Endothelial cell of umbilical vein (primary cell): ENCODE data around the gene SLIT1. TPM values are rescaled to one million over a fixed set of nuclear protein-coding genes. Genes with fewer than 3 reads are reported as not detected.

Experiments used
- BruUV-seq: library from RNA; stranded (reverse); fragments of 400-500 nt; replicated peaks from 2 replicates; lab custom pipeline; 2021; lab: Mats Ljungman, UMichigan
- CTCF ChIA-PET: fragments of 300-600, 350-600 bp; sonication (Branson Sonifier 250); formaldehyde crosslinking; loops from one replicate; lab custom pipeline; 2021; ENCODE audit warnings: antibody characterized with exemption, inconsistent platforms; lab: Charles Lee
- POLR2A ChIA-PET: fragments of 300-600, 350-600 bp; sonication (Branson Sonifier 250); formaldehyde crosslinking; loops from one replicate; lab custom pipeline; 2021; ENCODE audit warnings: antibody characterized with exemption, inconsistent platforms; lab: Charles Lee
- DNase-seq: peaks from one replicate; pipeline ENCODE4 v3.0.0-alpha.2; 2011; ENCODE audit warnings: low read depth, low spot score
- FAIRE-seq: peaks from 2 replicates; lab custom pipeline; 2011; peaks lifted over from hg19 to GRCh38; lab: Jason Lieb, UNC
- H2AFZ ChIP-seq: 2 replicates; pipeline ENCODE4 v1.6.0; 2012; ENCODE audit warnings: low read depth, low read length, control low read depth, inconsistent platforms
- H3K27ac ChIP-seq: 2 replicates; pipeline ENCODE4 v1.5.1; 2011; ENCODE audit warnings: low read depth, mild to moderate bottlenecking, control low read depth, low read length, moderate library complexity; ENCODE audit not compliant: insufficient read depth
- H3K27me3 ChIP-seq, 2 experiments: 2 replicates each; pipeline versions ENCODE4 v1.6.0 to v1.6.1; 2011; ENCODE audit warnings: low read length in 2 of 2, mixed read lengths in 1 of 2; ENCODE audit not compliant: control insufficient read depth in 2 of 2, insufficient read depth in 2 of 2
- H3K36me3 ChIP-seq, 2 experiments: 2 replicates in 1 of 2; 3 replicates in 1 of 2; pipeline ENCODE4 v1.5.1; 2011; ENCODE audit warnings: low read length in 2 of 2, mild to moderate bottlenecking in 1 of 2, moderate library complexity in 1 of 2; ENCODE audit not compliant: control insufficient read depth in 2 of 2, insufficient read depth in 2 of 2; ENCODE audit errors: extremely low read depth in 1 of 2
- H3K4me1 ChIP-seq: 3 replicates; pipeline ENCODE4 v1.5.1; 2011; ENCODE audit warnings: mild to moderate bottlenecking, low read length; ENCODE audit not compliant: control insufficient read depth, insufficient read depth; ENCODE audit errors: extremely low read depth
- H3K4me2 ChIP-seq: 2 replicates; pipeline ENCODE4 v1.6.1; 2011; ENCODE audit warnings: low read length, control low read depth, mixed read lengths; ENCODE audit not compliant: insufficient read depth
- H3K4me3 ChIP-seq, 3 experiments: fragments of 200-600 bp in 1 of 3; sonication (generic), shearing (Covaris generic) in 1 of 3; replicated peaks in 1 of 3; 2 replicates each; pipeline ENCODE4 v1.5.1; 2011 to 2016; ENCODE audit warnings: control low read depth in 3 of 3, low read length in 3 of 3, mild to moderate bottlenecking in 2 of 3, inconsistent platforms in 1 of 3, low read depth in 1 of 3, moderate library complexity in 1 of 3; ENCODE audit not compliant: insufficient read depth in 1 of 3
- H3K79me2 ChIP-seq: 2 replicates; pipeline ENCODE4 v1.6.0; 2012; ENCODE audit warnings: low read length, inconsistent platforms; ENCODE audit not compliant: control insufficient read depth, insufficient read depth
- H3K9ac ChIP-seq: replicated peaks from 2 replicates; pipeline ENCODE3; 2011; ENCODE audit warnings: low read length, control low read depth; ENCODE audit not compliant: insufficient read depth; ENCODE audit errors: extremely low read depth
- H3K9me1 ChIP-seq: replicated peaks from 3 replicates; pipeline ENCODE4 v1.6.0; 2011; ENCODE audit warnings: mild to moderate bottlenecking, low read length; ENCODE audit not compliant: control insufficient read depth, insufficient read depth; ENCODE audit errors: extremely low read depth
- H3K9me3 ChIP-seq: replicated peaks from 2 replicates; pipeline ENCODE4 v1.5.1; 2012; ENCODE audit warnings: low read length, inconsistent platforms; ENCODE audit not compliant: control insufficient read depth, insufficient read depth
- H4K20me1 ChIP-seq: replicated peaks from 2 replicates; pipeline ENCODE3; 2011; ENCODE audit warnings: mild to moderate bottlenecking, low read length; ENCODE audit not compliant: control insufficient read depth, insufficient read depth; ENCODE audit errors: extremely low read depth
- CTCF ChIP-seq, 2 donors: IDR thresholded peaks; 1 replicate in 1 of 2; 2 replicates in 1 of 2; pipeline ENCODE4 v1.5.1; 2011; ENCODE audit warnings: low read length in 2 of 2, mild to moderate bottlenecking in 2 of 2, moderate library complexity in 2 of 2, control low read depth in 1 of 2, inconsistent platforms in 1 of 2, low read depth in 1 of 2; ENCODE audit not compliant: insufficient read depth in 1 of 2; ENCODE audit errors: extremely low read depth in 1 of 2
- EZH2 ChIP-seq: IDR thresholded peaks from 2 replicates; pipeline ENCODE4 v1.6.1; 2012; ENCODE audit warnings: borderline replicate concordance, low read depth, mild to moderate bottlenecking, moderate library complexity, low read length, inconsistent platforms; ENCODE audit not compliant: severe bottlenecking
- FOS ChIP-seq: IDR thresholded peaks from 2 replicates; pipeline ENCODE4 v1.6.1; 2011; ENCODE audit warnings: mild to moderate bottlenecking, low read length, moderate library complexity, borderline replicate concordance; ENCODE audit not compliant: insufficient read depth
- GATA2 ChIP-seq: IDR thresholded peaks from 2 replicates; pipeline ENCODE4 v1.7.0; 2011; ENCODE audit warnings: low read depth, mild to moderate bottlenecking, moderate library complexity, mixed read lengths, low read length; ENCODE audit not compliant: insufficient read length, insufficient read depth
- JUN ChIP-seq: IDR thresholded peaks from 2 replicates; pipeline ENCODE4 v1.6.1; 2011; ENCODE audit warnings: borderline replicate concordance, low read depth; ENCODE audit not compliant: insufficient read length, insufficient read depth
- MYC ChIP-seq: IDR thresholded peaks from one replicate; pipeline ENCODE4 v1.6.1; 2011; ENCODE audit warnings: mild to moderate bottlenecking, low read depth, low read length
- POLR2A ChIP-seq: IDR thresholded peaks from 2 replicates; pipeline ENCODE4 v1.6.1; 2012; ENCODE audit warnings: low read depth, mild to moderate bottlenecking, control low read depth, low read length
- POLR2AphosphoS5 ChIP-seq: IDR thresholded peaks from 2 replicates; pipeline ENCODE4 v1.6.1; 2012; ENCODE audit warnings: low read depth, mild to moderate bottlenecking, control low read depth, low read length, moderate library complexity; ENCODE audit not compliant: insufficient read depth
- dilution Hi-C: fragments of 300-500 bp; cut with MboI; formaldehyde crosslinking; loops from one replicate; pipeline ENCODE4 v1.15.0; 2019; ENCODE audit warnings: low sequenced_read_pairs; ENCODE audit not compliant: extremely low pct_ligation_motif_present
- intact Hi-C: fragments of 100-400 bp; cut with micrococcal nuclease; formaldehyde crosslinking; loops from one replicate; pipeline ENCODE4 v1.10.0; 2022
- polyA plus RNA-seq, 4 experiments: library from polyadenylated mRNA; depleted of rRNA in 3 of 4; stranded (reverse) in 3 of 4; unstranded in 1 of 4; fragments of >200 nt; gene quantifications; 2 replicates each; pipeline versions ENCODE4 v1.2.1 to v1.2.3, GENCODE V29; 2011 to 2012; ENCODE audit warnings: missing spikeins in 1 of 4
- total RNA-seq: library from RNA; stranded (reverse); gene quantifications from 2 replicates; pipeline ENCODE4 v1.2.3, GENCODE V29; 2021
- TF ChIP-seq, protein P1 (sequence below): IDR thresholded peaks from 2 replicates; pipeline ENCODE4 v1.6.1; 2011; ENCODE audit not compliant: insufficient read depth, insufficient read length

SLIT1 gene
- total and polyA plus RNA-seq, 2 donors (not counting 3 experiments of a cell fraction or from before 2014, with no cell fraction given) = 0.04 to 0.20 TPM

- CTCF ChIA-PET = no interaction called here
- no peak overlapping the region for H3K9ac ChIP-seq
- POLR2A ChIA-PET = no interaction called here
Observed at GRCh38 chr10:96968682-96969423, 216.9 kb downstream of the SLIT1 start.

More at GRCh38 chr10:96968682-96969423, 216.9 kb downstream of the SLIT1 start:
- Histone ChIP-seq H2AFZ (no peak overlapping the region), H3K4me1 (peaks cover 5% of the 10 kb centered on the region), H4K20me1 (no peaks in the 10 kb centered on the region), H3K27me3 (no peaks in the 10 kb centered on the region), H3K4me2 (no peak overlapping the region), H3K27ac (no peak overlapping the region), H3K9me1 (no peaks in the 10 kb centered on the region), H3K79me2 (no peaks in the 10 kb centered on the region), H3K4me3 (no peak overlapping the region), H3K9me3 (no peaks in the 10 kb centered on the region), H3K36me3 (no peaks in the 10 kb centered on the region)
- DNase-seq = no peak
- no TSS peak for BruUV-seq
- dilution Hi-C loops (no loop called here), intact Hi-C loops (no loop called here)
- FAIRE-seq = no peak
- TF ChIP-seq, protein P1, sequence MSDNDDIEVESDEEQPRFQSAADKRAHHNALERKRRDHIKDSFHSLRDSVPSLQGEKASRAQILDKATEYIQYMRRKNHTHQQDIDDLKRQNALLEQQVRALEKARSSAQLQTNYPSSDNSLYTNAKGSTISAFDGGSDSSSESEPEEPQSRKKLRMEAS = no peak
- TF ChIP-seq POLR2AphosphoS5 (no peak), GATA2 (no peak), POLR2A (no peak), MYC (no peak), EZH2 (no peak), JUN (no peak), CTCF (IDR thresholded peaks at IDR 0.05; ENCODE audit: extremely low read depth in 1 of 2, insufficient read depth in 1 of 2, low read depth in 1 of 2, low read length in 2 of 2) (no peak), FOS (no peak)
